IMR-90 (cell line): ENCODE data around the gene ADPRHL1. TPM values are rescaled to one million over a fixed set of nuclear protein-coding genes. Genes with fewer than 3 reads are reported as not detected.
A peak's percentile ranks its signal among the peaks of the same experiment; 100 is the strongest.

ENCODE experiments used
- ATAC-seq: fragments of 200-7000 bp; cut with Tn5 transposase; 2 replicates; pipeline ENCODE4 v1.9.1; 2020; ENCODE audit warnings: low read depth, mild to moderate bottlenecking, moderate library complexity
- BruUV-seq: library from RNA; stranded (reverse); fragments of 400-500 nt; replicated peaks from 2 replicates; lab custom pipeline; 2021; lab: Mats Ljungman, UMichigan
- CTCF ChIA-PET: fragments of 300-600 bp; formaldehyde crosslinking; extraction: SDS; loops from one replicate; lab custom pipeline; 2021; ENCODE audit warnings: antibody characterized with exemption; lab: Yijun Ruan, JAX
- POLR2A ChIA-PET: fragments of 300-600 bp; sonication (Branson Sonifier 250); formaldehyde crosslinking; loops from one replicate; lab custom pipeline; 2022; ENCODE audit warnings: antibody characterized with exemption; ENCODE audit not compliant: unreplicated experiment; lab: Charles Lee
- DNase-seq: peaks from one replicate; pipeline ENCODE4 v3.0.0; 2013
- H2AFZ ChIP-seq: replicated peaks from 2 replicates; pipeline ENCODE3; 2013; ENCODE audit warnings: low read length, mild to moderate bottlenecking; ENCODE audit not compliant: poor library complexity
- H2AK5ac ChIP-seq: 2 replicates; pipeline ENCODE4 v1.6.1; 2013; ENCODE audit warnings: low read depth, low read length, inconsistent platforms
- H2AK9ac ChIP-seq: replicated peaks from 2 replicates; pipeline ENCODE3; 2013; ENCODE audit warnings: mild to moderate bottlenecking, low read depth, low read length, moderate library complexity; ENCODE audit not compliant: poor library complexity
- H2BK120ac ChIP-seq: 2 replicates; pipeline ENCODE4 v1.6.1; 2013; ENCODE audit warnings: low read depth, low read length, inconsistent platforms
- H2BK15ac ChIP-seq: 3 replicates; pipeline ENCODE4 v1.6.1; 2013; ENCODE audit warnings: low read depth, low read length, inconsistent platforms
- H2BK20ac ChIP-seq: 2 replicates; pipeline ENCODE4 v1.6.1; 2013; ENCODE audit warnings: low read depth, mild to moderate bottlenecking, inconsistent platforms, low read length, moderate library complexity
- H2BK5ac ChIP-seq: 2 replicates; pipeline ENCODE4 v1.6.1; 2013; ENCODE audit warnings: mild to moderate bottlenecking, low read depth, low read length, inconsistent platforms; ENCODE audit not compliant: poor library complexity, severe bottlenecking
- H3K14ac ChIP-seq: replicated peaks from 2 replicates; pipeline ENCODE4 v1.6.1; 2013; ENCODE audit warnings: low read depth, low read length, inconsistent platforms
- H3K18ac ChIP-seq: 2 replicates; pipeline ENCODE4 v1.6.1; 2013; ENCODE audit warnings: low read depth, low read length, control low read depth
- H3K23ac ChIP-seq: 2 replicates; pipeline ENCODE4 v1.6.1; 2013; ENCODE audit warnings: low read depth, low read length, inconsistent platforms
- H3K27ac ChIP-seq: 2 replicates; pipeline ENCODE4 v1.5.1; 2013; ENCODE audit warnings: mild to moderate bottlenecking, control low read depth, low read length; ENCODE audit not compliant: insufficient read depth
- H3K27me3 ChIP-seq: 2 replicates; pipeline ENCODE4 v1.6.1; 2013; ENCODE audit warnings: low read length; ENCODE audit not compliant: control insufficient read depth, insufficient read depth
- H3K36me3 ChIP-seq: 2 replicates; pipeline ENCODE4 v1.6.1; 2013; ENCODE audit warnings: low read length, mixed read lengths; ENCODE audit not compliant: control insufficient read depth, insufficient read depth
- H3K4ac ChIP-seq: 2 replicates; pipeline ENCODE4 v1.6.1; 2013; ENCODE audit warnings: low read depth, low read length, inconsistent platforms
- H3K4me1 ChIP-seq: 2 replicates; pipeline ENCODE4 v1.6.1; 2013; ENCODE audit warnings: low read length, mixed read lengths; ENCODE audit not compliant: control insufficient read depth, insufficient read depth
- H3K4me2 ChIP-seq: 2 replicates; pipeline ENCODE4 v1.6.1; 2013; ENCODE audit warnings: low read depth, mild to moderate bottlenecking, control low read depth, low read length, moderate library complexity
- H3K4me3 ChIP-seq: 2 replicates; pipeline ENCODE4 v1.5.1; 2013; ENCODE audit warnings: low read depth, mild to moderate bottlenecking, control low read depth, low read length, moderate library complexity; ENCODE audit not compliant: insufficient read depth
- H3K56ac ChIP-seq: 2 replicates; pipeline ENCODE4 v1.6.1; 2013; ENCODE audit warnings: low read length, inconsistent platforms; ENCODE audit not compliant: insufficient read depth; ENCODE audit errors: extremely low read depth
- H3K79me1 ChIP-seq, 2 experiments: 2 replicates each; pipeline ENCODE4 v1.6.1; 2013; ENCODE audit warnings: low read length in 2 of 2, inconsistent platforms in 1 of 2, low read depth in 1 of 2
- H3K9ac ChIP-seq: 2 replicates; pipeline ENCODE4 v1.6.1; 2013; ENCODE audit warnings: low read depth, low read length, control low read depth
- H3K9me1 ChIP-seq: 2 replicates; pipeline ENCODE4 v1.6.1; 2013; ENCODE audit warnings: low read length, inconsistent platforms; ENCODE audit not compliant: insufficient read depth
- H3K9me3 ChIP-seq: 2 replicates; pipeline ENCODE4 v1.6.1; 2013; ENCODE audit warnings: low read length; ENCODE audit not compliant: control insufficient read depth, insufficient read depth
- H4K20me1 ChIP-seq: 2 replicates; pipeline ENCODE4 v1.6.1; 2013; ENCODE audit warnings: low read length, inconsistent platforms; ENCODE audit not compliant: insufficient read depth
- H4K5ac ChIP-seq: 2 replicates; pipeline ENCODE4 v1.6.1; 2013; ENCODE audit warnings: mild to moderate bottlenecking, low read depth, low read length, control low read depth
- H4K8ac ChIP-seq, 2 experiments: 2 replicates each; pipeline ENCODE4 v1.6.1; 2013; ENCODE audit warnings: low read depth in 2 of 2, low read length in 2 of 2, control low read depth in 1 of 2, inconsistent platforms in 1 of 2
- H4K91ac ChIP-seq: 2 replicates; pipeline ENCODE4 v1.6.1; 2013; ENCODE audit warnings: low read depth, low read length, inconsistent platforms; ENCODE audit not compliant: insufficient read depth
- CEBPB ChIP-seq: IDR thresholded peaks from 2 replicates; pipeline ENCODE4 v1.6.1; 2012; ENCODE audit warnings: low read depth, low read length, improper control_type of control experiment
- CHD1 ChIP-seq: IDR thresholded peaks from 2 replicates; pipeline ENCODE4 v1.6.1; 2012; ENCODE audit warnings: low read depth, low read length, improper control_type of control experiment
- CTCF ChIP-seq: conservative IDR thresholded peaks from 2 replicates; pipeline ENCODE4 v1.5.1; 2012; ENCODE audit warnings: mild to moderate bottlenecking, low read depth, low read length, improper control_type of control experiment
- ELK1 ChIP-seq: fragments of 150-350 bp; IDR thresholded peaks from 2 replicates; pipeline ENCODE4 v1.6.1; 2016; ENCODE audit warnings: low read depth, mild to moderate bottlenecking, low read length, moderate library complexity, borderline replicate concordance
- FOS ChIP-seq: fragments of 150-350 bp; IDR thresholded peaks from 2 replicates; pipeline ENCODE4 v1.6.1; 2016; ENCODE audit warnings: low read depth, low read length
- MAFK ChIP-seq: IDR thresholded peaks from 2 replicates; pipeline ENCODE4 v1.6.1; 2012; ENCODE audit warnings: low read depth, low read length, improper control_type of control experiment
- MAZ ChIP-seq: IDR thresholded peaks from 2 replicates; pipeline ENCODE4 v1.6.1; 2012; ENCODE audit warnings: low read depth, mild to moderate bottlenecking, low read length, improper control_type of control experiment, moderate library complexity, borderline replicate concordance
- MXI1 ChIP-seq: IDR thresholded peaks from 2 replicates; pipeline ENCODE4 v1.6.1; 2012; ENCODE audit warnings: low read depth, mild to moderate bottlenecking, low read length, moderate library complexity, borderline replicate concordance
- NFE2L2 ChIP-seq: fragments of 150-350 bp; IDR thresholded peaks from 2 replicates; pipeline ENCODE4 v1.6.1; 2016; ENCODE audit warnings: low read depth, mild to moderate bottlenecking, low read length
- RAD21 ChIP-seq: IDR thresholded peaks from 2 replicates; pipeline ENCODE4 v1.6.1; 2012; ENCODE audit warnings: low read length, improper control_type of control experiment
- RFX5 ChIP-seq: IDR thresholded peaks from 2 replicates; pipeline ENCODE4 v1.8.0; 2012; ENCODE audit warnings: low read depth, mild to moderate bottlenecking, low read length, moderate library complexity
- SMC3 ChIP-seq: fragments of 150-350 bp; IDR thresholded peaks from 2 replicates; pipeline ENCODE4 v1.6.1; 2016; ENCODE audit warnings: low read depth, mild to moderate bottlenecking, antibody characterized with exemption, low read length, moderate library complexity
- WGBS, 2 experiments: methylation state at CpG; one replicate each; pipeline versions ENCODE4 v1.1.5 to v1.1.7; 2013; ENCODE audit warnings: missing lambda C conversion rate in 2 of 2; ENCODE audit not compliant: insufficient read length in 1 of 2; ENCODE audit errors: extremely low coverage in 2 of 2; 5-methylcytosine and 5-hydroxymethylcytosine counted together
- dilution Hi-C: fragments of 300-500 bp; cut with HindIII; formaldehyde crosslinking; loops from one replicate; pipeline ENCODE4 v1.14.3; 2018; ENCODE audit warnings: low sequenced_read_pairs; ENCODE audit not compliant: unreplicated experiment
- in situ Hi-C: fragments of 300-500 bp; cut with MboI; formaldehyde crosslinking; loops from 3 replicates; pipeline ENCODE4 v1.14.3; 2019; ENCODE audit warnings: low sequenced_read_pairs, inconsistent platforms, mixed read lengths
- intact Hi-C: fragments of 100-400 bp; cut with micrococcal nuclease; formaldehyde crosslinking; loops from 2 replicates; pipeline ENCODE4 v1.10.0; 2022
- polyA plus RNA-seq, 3 experiments: library from polyadenylated mRNA; depleted of rRNA; stranded (reverse); fragments of >200 nt; gene quantifications; 2 replicates each; pipeline ENCODE4 v1.2.3, GENCODE V29; 2012; ENCODE audit warnings: low replicate concordance in 1 of 3
- total RNA-seq: library from RNA; depleted of rRNA; stranded (reverse); fragments of >200 nt; gene quantifications from 2 replicates; pipeline ENCODE4 v1.2.3, GENCODE V29; 2012

ADPRHL1 gene
- total and polyA plus RNA-seq, 2 of the 4 experiments (the other 2 are of a cell fraction): 0.36 to 0.67 TPM

GRCh38 chr13:113394339-113394640, 59.0 kb downstream of the ADPRHL1 start:
- Histone ChIP-seq H2BK15ac (no peak overlapping the region), H3K9me1 (peaks cover 8% of the 10 kb centered on the region; the same call in 1 of the 2 replicates), H2AK5ac (no peak overlapping the region), H3K36me3 (no peaks in the 10 kb centered on the region), H3K14ac (no peak overlapping the region), H4K5ac (no peak overlapping the region), H4K91ac (no peak overlapping the region), H3K4me3 (no peak overlapping the region), H3K79me1 (peaks cover 4 to 6% of the 10 kb centered on the region in 2 experiments; a peak in 3 of 4 replicates), H3K9ac (no peak overlapping the region), H3K4me2 (peak overlapping the region; percentile 80; the same call in 1 of the 2 replicates), H4K8ac (peak overlapping the region in 1 of 2 experiments; percentile 97; a peak in 1 of 4 replicates), H3K9me3 (no peaks in the 10 kb centered on the region), H4K20me1 (no peaks in the 10 kb centered on the region), H3K4me1 (peaks cover 6% of the 10 kb centered on the region; the same call in 1 of the 2 replicates), H2BK20ac (no peak overlapping the region), H2AK9ac (no peak overlapping the region), H3K18ac (no peak overlapping the region), H2BK120ac (no peak overlapping the region), H3K56ac (no peak overlapping the region), H3K27ac (no peak overlapping the region), H3K23ac (no peak overlapping the region), H3K27me3 (no peaks in the 10 kb centered on the region), H2BK5ac (no peak overlapping the region), H2AFZ (peak overlapping the region; percentile 93), H3K4ac (no peak overlapping the region)
- POLR2A ChIA-PET: no interaction called here
- no TSS peak for BruUV-seq
- WGBS, 2 experiments: 39% methylated on average over 9 of the region's 13 CpGs; no CpG with 5 or more reads in 1 of the 2 experiments
- DNase-seq (no peak), ATAC-seq (no peak)
- TF ChIP-seq CTCF (no peak), MAFK (no peak), RFX5 (no peak), SMC3 (no peak), ELK1 (no peak), MAZ (no peak), NFE2L2 (no peak), CHD1 (no peak), FOS (no peak), RAD21 (no peak), CEBPB (no peak), MXI1 (no peak)
- CTCF ChIA-PET: interaction anchor here (0.6 to 1.1 kb wide), 3 partner anchors 16 to 359 kb away, joined by 3 to 5 read pairs (median 3); no protein-coding TSS in a partner anchor
- intact Hi-C loops (loop anchor here (1.0 kb wide), 2 partner anchors 119 to 359 kb away; no protein-coding TSS in a partner anchor), in situ Hi-C loops (loop anchor here (25.0 kb wide), 1 partner anchor 457 kb away; no protein-coding TSS in a partner anchor), dilution Hi-C loops (no loop called here)
